NCI-H2107 treated with DMSO at 0.1 percent for 48 hours (cell line): ENCODE results near the gene GPD1.
"Not testable (repeated sequence)": the region's sequence is repeated elsewhere in the genome, so short reads cannot be mapped to it uniquely, and the experiment has no call there.

Experiments
- DNase-seq: peaks from one replicate; lab custom pipeline; 2025; ENCODE audit not compliant: unreplicated experiment; lab: John Stamatoyannopoulos, UW

Gene GPD1

GRCh38 chr12:50073206-50073605, 30.6 kb upstream of the GPD1 start:
- no peak for DNase-seq

- DNase-seq, result no peak
These were observed 30.1 kb upstream of the GPD1 start for GRCh38 chr12:50073712-50074111.

- DNase-seq, result peak; percentile 49
These were observed 28.6 kb upstream of the GPD1 start for GRCh38 chr12:50074936-50075807.

- no peak for DNase-seq
These were observed 28.0 kb upstream of the GPD1 start for GRCh38 chr12:50075808-50076170.

GRCh38 chr12:50077099-50077498, 26.7 kb upstream of the GPD1 start:
- DNase-seq, result no peak

- DNase-seq, result no peak
These were observed 25.5 kb upstream of the GPD1 start for GRCh38 chr12:50078281-50078680.

GRCh38 chr12:50079771-50080170, 24.0 kb upstream of the GPD1 start:
- no peak for DNase-seq

- no peak for DNase-seq
These were observed 22.6 kb upstream of the GPD1 start for GRCh38 chr12:50081096-50081808.

GRCh38 chr12:50082644-50083043, 21.2 kb upstream of the GPD1 start:
- no peak for DNase-seq

GRCh38 chr12:50083301-50083700, 20.5 kb upstream of the GPD1 start:
- DNase-seq, result no peak

GRCh38 chr12:50084409-50084774, 19.4 kb upstream of the GPD1 start:
- DNase-seq, result not testable (repeated sequence)

- peak; percentile 95 for DNase-seq
These were observed 18.8 kb upstream of the GPD1 start, which contains the start of gene SMARCD1 for GRCh38 chr12:50084775-50085614. Gene SMARCD1, plus strand, starts transcription at chr12:50085342. Its CDS starts 28 bp downstream, at chr12:50085370.

- DNase-seq, result peak; percentile 64
These were observed 18.2 kb upstream of the GPD1 start for GRCh38 chr12:50085615-50086072.

GRCh38 chr12:50086148-50086547, 17.7 kb upstream of the GPD1 start:
- peak; percentile 54 for DNase-seq

- no peak for DNase-seq
These were observed 16.7 kb upstream of the GPD1 start for GRCh38 chr12:50087151-50087550.

GRCh38 chr12:50087995-50088394, 15.8 kb upstream of the GPD1 start:
- no peak for DNase-seq

GRCh38 chr12:50088577-50089335, 15.1 kb upstream of the GPD1 start:
- DNase-seq, result peak; percentile 86

- DNase-seq, result no peak
These were observed 14.1 kb upstream of the GPD1 start for GRCh38 chr12:50089730-50090129.

GRCh38 chr12:50090391-50090790, 13.4 kb upstream of the GPD1 start:
- DNase-seq, result no peak

GRCh38 chr12:50097952-50098351, 5.9 kb upstream of the GPD1 start:
- DNase-seq, result no peak
